ENCODE results near the gene C5orf15.

DNA sequence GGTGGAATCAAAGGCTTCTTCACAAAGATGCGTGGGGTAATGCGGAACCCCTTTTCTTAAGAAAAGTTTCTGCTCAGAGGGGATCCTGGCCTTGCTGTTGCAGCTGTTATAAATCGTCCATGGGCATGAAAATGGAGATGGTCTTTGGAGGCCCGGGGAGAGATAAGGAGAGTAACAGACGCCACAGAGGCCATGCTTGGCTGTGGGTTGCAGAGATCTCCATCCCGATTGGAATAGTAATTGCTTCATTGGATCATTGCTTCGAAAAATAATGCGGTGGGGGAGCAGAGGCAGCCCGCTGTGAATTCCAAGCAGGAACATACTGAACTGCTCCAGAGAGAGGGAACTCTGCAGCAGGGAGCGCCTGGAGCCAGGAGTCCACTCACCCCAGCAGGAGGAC lies 55.5 kb downstream of the C5orf15 start:
- no peak for TF ChIP-seq POLR2A (IDR thresholded peaks at IDR 0.05)
- TF ChIP-seq, protein P1, sequence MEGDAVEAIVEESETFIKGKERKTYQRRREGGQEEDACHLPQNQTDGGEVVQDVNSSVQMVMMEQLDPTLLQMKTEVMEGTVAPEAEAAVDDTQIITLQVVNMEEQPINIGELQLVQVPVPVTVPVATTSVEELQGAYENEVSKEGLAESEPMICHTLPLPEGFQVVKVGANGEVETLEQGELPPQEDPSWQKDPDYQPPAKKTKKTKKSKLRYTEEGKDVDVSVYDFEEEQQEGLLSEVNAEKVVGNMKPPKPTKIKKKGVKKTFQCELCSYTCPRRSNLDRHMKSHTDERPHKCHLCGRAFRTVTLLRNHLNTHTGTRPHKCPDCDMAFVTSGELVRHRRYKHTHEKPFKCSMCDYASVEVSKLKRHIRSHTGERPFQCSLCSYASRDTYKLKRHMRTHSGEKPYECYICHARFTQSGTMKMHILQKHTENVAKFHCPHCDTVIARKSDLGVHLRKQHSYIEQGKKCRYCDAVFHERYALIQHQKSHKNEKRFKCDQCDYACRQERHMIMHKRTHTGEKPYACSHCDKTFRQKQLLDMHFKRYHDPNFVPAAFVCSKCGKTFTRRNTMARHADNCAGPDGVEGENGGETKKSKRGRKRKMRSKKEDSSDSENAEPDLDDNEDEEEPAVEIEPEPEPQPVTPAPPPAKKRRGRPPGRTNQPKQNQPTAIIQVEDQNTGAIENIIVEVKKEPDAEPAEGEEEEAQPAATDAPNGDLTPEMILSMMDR (IDR thresholded peaks at IDR 0.05): no peak

All from stomach (tissue), 4 donors.